MG63 (cell line): ENCODE results near the gene MBD3. TPM values are rescaled to one million over a fixed set of nuclear protein-coding genes. Genes with fewer than 3 reads are reported as not detected.

Experiments used
- DNase-seq: peaks from one replicate; pipeline ENCODE4 v3.0.0-alpha.2; 2020
- H3K27me3 ChIP-seq: fragments of 250-450 bp; sonication (Bioruptor Pico); 2 replicates; pipeline ENCODE4 v1.5.1; 2020; ENCODE audit warnings: mild to moderate bottlenecking, moderate library complexity
- H3K36me3 ChIP-seq: fragments of 250-450 bp; sonication (Bioruptor Pico); 2 replicates; pipeline ENCODE4 v1.5.1; 2020; ENCODE audit warnings: mild to moderate bottlenecking, moderate library complexity
- H3K4me3 ChIP-seq: fragments of 250-450 bp; sonication (Bioruptor Pico); 2 replicates; pipeline ENCODE4 v1.5.1; 2020; ENCODE audit warnings: mild to moderate bottlenecking, moderate library complexity
- H3K9me3 ChIP-seq: fragments of 250-450 bp; sonication (Bioruptor Pico); 2 replicates; pipeline ENCODE4 v1.5.1; 2020; ENCODE audit warnings: mild to moderate bottlenecking, moderate library complexity
- total RNA-seq: library from RNA; depleted of rRNA; stranded (reverse); fragments of >200 nt; shearing (Covaris generic); gene quantifications from 2 replicates; pipeline ENCODE4 v1.2.3, GENCODE V29; 2014; ENCODE audit warnings: low replicate concordance

Gene MBD3
- total RNA-seq, 1 experiment from 2014 or later = 119 TPM

GRCh38 chr19:1568320-1569019, 24.2 kb downstream of the MBD3 start, which contains the start of gene MEX3D:
MEX3D (minus strand) TSS chr19:1568325; CDS start chr19:1568058, 267 bp downstream.
- DNase-seq = peak; percentile 58
- Histone ChIP-seq H3K9me3 (no peaks in the 10 kb centered on the region), H3K27me3 (no peaks in the 10 kb centered on the region), H3K4me3 (peak within 1 kb of the TSS; percentile 54), H3K36me3 (no peaks in the 10 kb centered on the region)

GRCh38 chr19:1567848-1568227, 24.8 kb downstream of the MBD3 start:
- Histone ChIP-seq H3K27me3 (no peaks in the 10 kb centered on the region), H3K36me3 (no peaks in the 10 kb centered on the region), H3K9me3 (no peaks in the 10 kb centered on the region), H3K4me3 (no peak overlapping the region)
- DNase-seq = no peak

- no peaks in the 10 kb centered on the region for H3K27me3 ChIP-seq
- peak; percentile 17 for DNase-seq
- H3K9me3 ChIP-seq = no peaks in the 10 kb centered on the region
- H3K4me3 ChIP-seq = peak overlapping the region; percentile 54
- H3K36me3 ChIP-seq = no peaks in the 10 kb centered on the region
Measured at GRCh38 chr19:1567116-1567847, 25.4 kb downstream of the MBD3 start.

- peak; percentile 61 for DNase-seq
- peak overlapping the region; percentile 54 for H3K4me3 ChIP-seq
- H3K36me3 ChIP-seq = no peaks in the 10 kb centered on the region
- H3K9me3 ChIP-seq = no peaks in the 10 kb centered on the region
- H3K27me3 ChIP-seq = no peaks in the 10 kb centered on the region
Measured at GRCh38 chr19:1566392-1567115, 26.1 kb downstream of the MBD3 start.

GRCh38 chr19:1563251-1563650, 29.4 kb downstream of the MBD3 start:
- no peak for DNase-seq
- no peaks in the 10 kb centered on the region for H3K36me3 ChIP-seq

GRCh38 chr19:1561236-1561842, 31.3 kb downstream of the MBD3 start:
- no peaks in the 10 kb centered on the region for H3K9me3 ChIP-seq
- no peak for DNase-seq
- no peak overlapping the region for H3K4me3 ChIP-seq
- no peaks in the 10 kb centered on the region for H3K36me3 ChIP-seq
- H3K27me3 ChIP-seq = no peaks in the 10 kb centered on the region

More at GRCh38 chr19:1563251-1563650, 29.4 kb downstream of the MBD3 start:
- Histone ChIP-seq H3K27me3 (no peaks in the 10 kb centered on the region), H3K4me3 (no peak overlapping the region), H3K9me3 (no peaks in the 10 kb centered on the region)

- H3K4me3 ChIP-seq = no peak overlapping the region
- no peaks in the 10 kb centered on the region for H3K36me3 ChIP-seq
- H3K27me3 ChIP-seq = no peaks in the 10 kb centered on the region
- no peaks in the 10 kb centered on the region for H3K9me3 ChIP-seq
- DNase-seq = no peak
Measured at GRCh38 chr19:1560286-1560882, 32.3 kb downstream of the MBD3 start.

- no peak overlapping the region for H3K4me3 ChIP-seq
- no peaks in the 10 kb centered on the region for H3K36me3 ChIP-seq
- H3K27me3 ChIP-seq = no peaks in the 10 kb centered on the region
- H3K9me3 ChIP-seq = no peaks in the 10 kb centered on the region
- DNase-seq = no peak
Measured at GRCh38 chr19:1558552-1558951, 34.1 kb downstream of the MBD3 start.

- no peak for DNase-seq
- H3K4me3 ChIP-seq = no peak overlapping the region
Measured at GRCh38 chr19:1556390-1557070, 36.1 kb downstream of the MBD3 start.

GRCh38 chr19:1555487-1556389, 36.9 kb downstream of the MBD3 start:
- H3K4me3 ChIP-seq = no peak overlapping the region
- H3K27me3 ChIP-seq = no peaks in the 10 kb centered on the region
- no peaks in the 10 kb centered on the region for H3K36me3 ChIP-seq
- no peak for DNase-seq
- H3K9me3 ChIP-seq = no peaks in the 10 kb centered on the region

More at GRCh38 chr19:1556390-1557070, 36.1 kb downstream of the MBD3 start:
- Histone ChIP-seq H3K9me3 (no peaks in the 10 kb centered on the region), H3K36me3 (no peaks in the 10 kb centered on the region), H3K27me3 (no peaks in the 10 kb centered on the region)

- Histone ChIP-seq H3K9me3 (no peaks in the 10 kb centered on the region), H3K27me3 (no peaks in the 10 kb centered on the region), H3K36me3 (no peaks in the 10 kb centered on the region), H3K4me3 (no peak overlapping the region)
- DNase-seq = no peak
Measured at GRCh38 chr19:1554968-1555367, 37.7 kb downstream of the MBD3 start.

- H3K9me3 ChIP-seq = no peaks in the 10 kb centered on the region
- no peaks in the 10 kb centered on the region for H3K36me3 ChIP-seq
- H3K4me3 ChIP-seq = no peak overlapping the region
- DNase-seq = no peak
- no peaks in the 10 kb centered on the region for H3K27me3 ChIP-seq
Measured at GRCh38 chr19:1553415-1553814, 39.2 kb downstream of the MBD3 start.

GRCh38 chr19:1551068-1552040, 41.3 kb downstream of the MBD3 start:
- Histone ChIP-seq H3K36me3 (no peaks in the 10 kb centered on the region), H3K9me3 (no peaks in the 10 kb centered on the region), H3K4me3 (no peak overlapping the region), H3K27me3 (no peaks in the 10 kb centered on the region)
- DNase-seq = no peak

- Histone ChIP-seq H3K27me3 (no peaks in the 10 kb centered on the region), H3K36me3 (no peaks in the 10 kb centered on the region), H3K9me3 (no peaks in the 10 kb centered on the region), H3K4me3 (no peak overlapping the region)
- no peak for DNase-seq
Measured at GRCh38 chr19:1549332-1549945, 43.2 kb downstream of the MBD3 start.
